Posterior cingulate gyrus (tissue), 11 donors: ENCODE data around the gene ANXA6.
A peak's percentile ranks its signal among the peaks of the same experiment; 100 is the strongest.

Experiments
- DNase-seq, 10 donors: peaks; one replicate each; pipeline versions ENCODE4 v3.0.0 to v3.0.0-alpha.2; 2020 to 2021; ENCODE audit warnings: mixed read lengths in 3 of 10
- intact Hi-C: fragments of 100-400 bp; cut with DNase I; formaldehyde crosslinking; loops from one replicate; pipeline ENCODE4 v1.15.1; 2023

The ANXA6 gene

GRCh38 chr5:151051931-151052608 lies 105.5 kb downstream of the ANXA6 start:
- peak in 1 of 10 donors; percentile 40 for DNase-seq
- intact Hi-C loops = loop anchor here (1.0 to 2.0 kb wide), 2 partner anchors 63 to 113 kb away; no protein-coding TSS in a partner anchor

GRCh38 chr5:151051066-151051930 lies 106.3 kb downstream of the ANXA6 start:
- DNase-seq = peak; percentile 31 to 95 (median 76)
- intact Hi-C loops = loop anchor here (1.0 to 2.0 kb wide), 2 partner anchors 64 to 114 kb away; no protein-coding TSS in a partner anchor
